ENCODE data around the gene UNC5A. TPM values are rescaled to one million over a fixed set of nuclear protein-coding genes. Genes with fewer than 3 reads are reported as not detected.

UNC5A gene
- polyA plus RNA-seq, 1 donor: 1.1 TPM

DNA sequence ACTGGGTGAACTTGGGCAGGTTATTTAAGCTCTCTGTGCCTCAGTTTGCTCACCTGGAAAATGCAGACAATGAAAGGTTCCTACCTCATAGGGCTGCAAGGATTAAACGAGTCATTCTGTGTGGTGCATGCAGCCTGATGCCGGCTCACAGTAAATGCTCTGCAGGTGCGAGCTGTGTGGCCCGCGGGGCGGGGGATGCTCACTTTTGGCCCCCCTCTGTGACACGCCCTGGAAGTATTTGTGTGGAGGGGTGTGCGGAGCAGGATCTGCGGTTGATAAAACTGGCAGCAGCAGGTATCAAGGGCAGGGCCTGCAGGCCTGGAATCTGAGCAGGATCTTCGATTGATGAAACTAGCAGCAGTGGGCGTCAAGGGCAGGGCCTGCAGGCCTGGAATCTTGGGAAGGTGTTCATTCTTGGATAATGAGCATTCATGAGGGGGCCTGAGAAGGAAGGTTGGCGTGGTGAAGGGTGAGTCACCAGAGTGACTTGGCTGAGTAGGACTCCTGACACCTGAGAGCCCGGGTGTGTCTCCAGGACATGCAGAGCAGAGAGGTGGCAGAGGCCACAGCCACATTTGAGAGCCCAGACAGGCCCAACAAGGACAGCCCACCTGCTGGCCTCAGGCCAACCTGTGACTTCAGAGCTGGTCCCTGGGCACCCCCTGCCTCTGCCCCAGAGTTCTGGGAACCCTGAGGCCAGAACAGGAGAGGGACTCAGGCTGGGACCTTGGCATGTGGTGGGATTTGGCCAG lies 11.9 kb downstream of the UNC5A start:
- no peak for DNase-seq

DNA sequence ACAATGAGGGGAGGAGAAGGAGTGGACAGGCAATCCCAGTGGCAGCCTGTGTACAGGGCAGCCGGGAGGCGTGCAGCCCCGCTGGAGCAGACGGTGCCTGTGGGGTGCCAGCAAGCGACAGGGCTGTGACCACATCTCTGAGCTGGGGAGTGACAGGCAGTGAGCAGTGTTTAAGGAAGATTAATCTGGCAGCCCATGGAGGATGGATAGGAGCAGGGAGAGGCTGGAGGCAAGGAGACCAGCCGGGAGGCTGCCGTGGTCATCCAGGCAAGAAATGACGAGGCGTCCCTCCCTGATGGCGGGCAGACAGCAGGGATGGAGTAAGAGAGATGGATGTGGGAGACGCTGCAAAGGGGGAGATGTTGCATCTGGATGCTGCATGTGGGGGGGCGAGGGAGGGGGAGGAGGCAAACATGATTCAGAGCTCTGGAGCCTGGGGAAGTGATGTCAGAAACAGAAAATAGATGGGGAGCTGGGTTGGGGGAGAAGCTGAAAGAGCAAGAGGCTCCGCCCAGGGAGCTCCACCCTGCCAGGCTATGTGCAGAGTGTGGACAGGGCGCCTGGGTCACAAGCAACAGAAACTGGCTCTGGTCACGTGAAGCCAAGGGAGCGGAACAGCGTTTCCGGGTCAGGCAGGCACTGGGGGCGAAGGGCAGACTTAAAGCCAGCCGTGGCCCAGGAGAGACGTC lies 12.6 kb downstream of the UNC5A start:
- DNase-seq: no peak

DNA sequence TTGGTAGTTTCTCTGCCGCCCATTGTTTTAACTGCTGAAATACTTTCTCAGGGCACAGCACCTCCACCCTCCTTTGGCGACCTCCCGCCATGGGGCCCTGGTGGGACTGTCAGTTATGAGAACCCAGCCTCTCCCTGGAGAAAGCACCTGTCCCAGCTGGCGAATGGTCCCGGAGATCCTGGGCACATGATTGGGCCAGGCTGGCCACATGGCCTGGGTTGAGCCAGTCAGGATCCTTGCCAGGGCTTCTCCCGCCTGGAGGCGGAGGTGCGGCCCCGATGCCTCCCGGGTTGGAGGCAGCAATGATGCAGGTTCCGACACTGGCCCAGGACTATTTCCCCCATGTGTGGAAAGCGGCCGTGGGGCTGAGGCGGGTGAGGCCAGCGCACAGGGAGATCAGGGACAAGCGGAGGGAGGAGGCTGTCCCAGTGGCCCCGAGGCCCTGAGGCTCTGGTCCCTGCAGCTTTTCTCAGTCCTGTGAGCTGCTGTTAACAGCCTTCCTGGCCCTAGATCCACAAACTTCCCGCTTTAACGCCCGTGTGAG lies 13.6 kb downstream of the UNC5A start:
- no peak for DNase-seq

DNA sequence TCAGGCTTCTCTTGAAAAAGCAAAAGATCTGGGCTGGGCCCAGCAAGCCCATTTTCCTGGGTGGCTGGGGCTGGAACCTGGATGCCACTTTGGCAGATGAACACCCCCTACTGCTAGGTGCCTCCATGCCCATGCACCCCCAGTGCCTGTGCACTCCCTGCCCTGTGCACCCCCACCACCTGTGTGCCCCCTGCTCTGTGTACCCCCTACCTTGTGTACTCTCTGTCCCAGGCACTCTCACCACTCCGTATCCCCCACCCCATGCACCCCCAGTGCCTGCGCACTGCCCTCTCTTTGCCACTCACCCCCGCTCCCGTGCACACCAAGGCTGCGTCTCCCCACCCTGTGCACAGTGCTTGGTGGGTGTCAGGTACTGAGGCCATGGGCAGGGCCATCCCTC lies 14.2 kb downstream of the UNC5A start:
- no peak for DNase-seq

DNA sequence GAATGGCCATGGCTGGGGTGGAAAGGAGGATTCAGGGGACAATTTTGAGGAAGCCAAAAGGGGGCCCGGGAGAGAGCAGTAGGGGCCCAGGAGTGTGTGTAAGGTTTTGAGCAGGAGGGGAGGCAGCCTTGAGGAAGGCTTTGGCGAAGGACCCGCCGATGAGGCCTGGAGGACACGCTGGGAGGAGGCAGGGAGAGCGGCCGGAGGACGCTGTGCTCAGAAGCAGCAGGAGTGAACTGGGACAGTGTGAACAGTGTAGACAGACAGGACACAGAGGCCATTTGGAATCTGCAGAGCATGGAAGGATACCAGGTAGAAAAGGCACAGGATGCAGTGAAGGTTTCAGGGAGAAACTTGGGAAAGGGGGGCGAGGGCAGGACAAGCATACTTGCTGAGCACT lies 14.9 kb downstream of the UNC5A start:
- no peak for DNase-seq

DNA sequence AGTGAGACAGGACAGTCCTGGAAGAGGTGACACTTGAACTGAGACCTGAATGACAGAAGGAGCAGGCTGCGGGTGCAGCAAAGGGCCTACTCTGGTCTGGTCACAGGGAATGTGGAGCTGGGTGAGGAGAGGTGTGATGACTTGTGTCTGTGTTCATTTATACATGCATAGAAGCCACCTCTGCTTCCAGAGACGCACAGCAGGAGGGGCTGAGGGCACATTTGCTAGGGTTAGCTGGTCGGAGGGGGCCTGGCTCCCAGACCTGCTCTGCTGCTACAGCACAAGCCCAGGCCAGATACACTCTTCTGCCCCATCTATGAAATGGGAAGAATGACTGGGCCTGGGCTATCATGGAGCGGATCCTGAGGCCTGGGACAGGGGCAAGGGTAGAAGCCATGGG lies 15.6 kb downstream of the UNC5A start:
- DNase-seq: no peak

DNA sequence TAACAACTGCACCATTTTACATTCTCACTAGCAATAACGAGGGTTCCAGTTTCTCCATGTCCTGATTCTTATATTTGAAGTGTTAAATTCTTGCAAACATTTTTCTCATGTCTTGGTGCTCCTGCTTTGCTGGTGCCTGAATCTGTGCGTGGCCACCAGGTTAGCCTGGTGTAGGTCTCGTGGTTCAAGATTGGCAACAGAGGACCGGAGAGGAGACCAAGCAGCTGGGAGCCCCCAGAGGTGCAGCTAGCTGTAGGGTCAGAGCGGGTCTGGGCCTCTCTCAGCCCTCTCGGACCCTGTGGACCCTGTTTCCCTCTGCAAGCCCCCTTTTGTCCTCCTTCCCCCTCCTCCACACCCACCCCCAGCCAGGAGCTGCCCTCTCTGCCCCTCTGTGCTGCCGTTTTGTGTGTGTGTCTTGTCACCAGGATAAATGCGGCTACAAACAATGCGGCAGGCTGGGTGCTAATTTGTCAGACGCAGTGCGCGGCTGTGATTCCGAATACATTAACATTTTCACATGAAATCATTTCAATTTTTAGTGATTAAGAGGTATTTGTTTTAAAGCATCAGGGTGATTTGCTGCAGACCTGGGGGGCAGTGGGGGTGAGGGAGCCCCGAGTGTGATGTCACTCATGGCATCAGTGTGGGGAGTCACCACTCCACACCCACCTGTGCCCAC lies 17.5 kb downstream of the UNC5A start:
- DNase-seq: no peak

DNA sequence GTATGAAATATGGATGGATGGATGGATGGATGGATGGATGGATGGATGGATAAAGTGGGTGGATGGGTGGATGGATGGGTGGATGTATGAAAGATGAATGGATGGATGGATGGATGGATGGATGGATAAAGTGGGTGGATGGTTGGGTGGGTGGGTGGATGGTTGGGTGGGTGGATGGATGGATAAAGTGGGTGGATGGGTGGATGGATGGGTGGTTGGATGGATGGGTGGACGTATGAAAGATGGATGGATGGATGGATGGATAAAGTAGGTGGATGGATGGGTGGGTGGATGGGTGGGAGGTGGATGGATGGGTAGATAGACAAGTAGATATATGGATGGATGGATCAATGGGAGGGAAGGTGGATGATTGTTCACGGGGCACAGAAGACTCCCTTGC lies 19.0 kb downstream of the UNC5A start:
- no peak for DNase-seq

DNA sequence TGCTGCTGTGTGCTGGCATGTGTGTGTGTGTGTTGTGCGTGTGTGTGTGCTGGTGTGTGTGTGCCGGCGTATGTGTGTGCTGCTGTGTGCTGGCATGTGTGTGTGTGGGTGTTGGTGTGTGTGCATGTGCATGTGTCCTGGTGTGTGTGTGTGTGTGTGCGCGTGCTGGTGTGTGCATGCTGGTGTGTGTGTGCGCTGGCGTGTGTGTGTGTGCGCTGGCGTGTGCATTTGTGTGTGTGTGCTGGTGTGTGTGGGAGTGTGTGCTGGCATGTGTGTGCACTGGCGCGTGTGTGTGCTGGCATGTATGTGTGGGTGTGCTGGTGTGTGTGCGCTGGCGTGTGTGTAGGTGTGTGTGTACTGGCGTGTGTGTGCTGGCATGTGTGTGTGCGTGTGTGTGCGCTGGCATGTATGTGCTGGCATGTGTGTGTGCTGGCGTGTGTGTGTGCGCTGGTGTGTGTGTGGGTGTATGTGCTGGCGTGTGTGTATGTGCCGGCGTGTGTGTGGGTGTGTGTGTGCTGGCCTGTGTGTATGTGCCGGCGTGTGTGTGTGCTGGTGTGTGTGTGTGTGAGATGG lies 20.1 kb downstream of the UNC5A start:
- no peak for DNase-seq

DNA sequence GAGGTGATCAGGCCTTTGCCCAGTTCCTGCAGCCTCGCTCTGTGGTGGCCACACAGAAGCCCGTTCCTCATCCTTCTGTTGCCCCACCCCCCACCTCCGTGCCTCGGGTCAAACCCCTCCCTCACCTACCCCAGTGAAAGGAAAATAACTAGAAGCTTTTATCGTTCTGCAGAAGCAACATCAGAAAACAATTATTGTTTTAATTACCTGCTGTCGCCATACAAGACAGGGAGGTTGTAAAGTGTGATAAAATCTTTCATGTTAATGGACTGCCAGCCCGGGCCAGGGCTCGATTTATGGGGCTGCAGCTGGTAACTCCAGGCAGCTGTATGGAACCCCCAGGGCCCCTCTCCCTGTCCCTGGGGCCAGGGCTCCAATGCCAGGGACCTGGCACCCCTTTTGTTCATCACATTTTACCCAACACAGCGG lies 20.6 kb downstream of the UNC5A start:
- no peak for DNase-seq

DNA sequence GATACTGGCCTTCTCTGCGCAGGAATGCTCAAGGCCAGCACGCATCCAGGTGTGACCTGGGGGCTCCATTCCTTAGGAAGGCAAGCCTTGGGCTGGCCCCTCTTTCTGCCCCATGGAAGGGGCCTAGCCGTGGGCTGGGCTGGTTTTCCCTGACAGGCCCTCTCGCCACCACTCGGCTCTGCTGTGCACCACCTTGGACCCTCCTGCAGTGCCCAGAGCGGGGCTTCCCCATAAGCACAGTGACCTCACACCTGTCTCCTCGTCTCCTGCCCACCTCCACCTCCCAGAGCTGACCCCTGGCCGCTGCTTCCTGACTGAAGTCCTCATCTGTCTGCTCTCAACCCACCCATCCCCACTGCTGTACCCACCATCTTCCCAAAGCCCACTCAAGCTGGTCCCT lies 21.1 kb downstream of the UNC5A start:
- DNase-seq: no peak

DNA sequence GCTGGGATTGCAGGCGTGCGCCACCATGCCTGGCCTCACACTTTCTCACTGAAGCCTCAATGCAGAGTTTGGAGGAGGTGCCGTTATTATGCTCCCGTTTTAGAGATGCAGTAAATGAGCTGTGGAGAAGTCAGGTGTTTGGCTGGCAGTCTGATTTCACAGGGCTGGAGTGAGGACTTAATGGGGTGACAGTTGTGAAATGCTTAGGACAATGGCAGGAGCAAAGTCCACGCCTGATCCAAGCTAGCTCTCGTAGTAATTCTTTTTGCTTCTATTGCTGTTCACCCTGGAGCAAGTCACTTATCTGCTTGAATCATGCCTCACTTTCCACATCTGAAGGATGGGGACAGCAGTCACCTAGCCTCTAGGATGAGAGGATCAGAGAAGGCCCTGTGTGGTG lies 21.8 kb downstream of the UNC5A start:
- DNase-seq: no peak

DNA sequence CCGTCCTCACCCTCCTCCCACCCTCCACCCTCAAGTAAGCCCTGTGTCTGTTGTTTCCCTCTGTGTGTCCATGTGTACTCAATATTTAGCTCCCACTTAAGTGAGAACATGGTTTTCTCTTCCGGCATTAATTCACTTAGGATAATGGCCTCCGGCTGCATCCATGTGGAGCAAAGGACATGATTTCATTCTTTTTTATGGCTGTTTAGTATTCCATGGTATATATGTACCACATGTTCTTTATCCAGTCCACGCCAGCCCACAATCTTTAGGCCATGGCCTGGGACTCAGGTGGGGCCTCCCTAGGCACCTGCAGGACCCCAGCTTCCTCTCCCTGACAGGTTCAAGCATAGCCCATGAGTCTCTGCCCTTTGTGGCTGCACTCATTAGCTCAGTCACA lies 22.9 kb downstream of the UNC5A start:
- no peak for DNase-seq

DNA sequence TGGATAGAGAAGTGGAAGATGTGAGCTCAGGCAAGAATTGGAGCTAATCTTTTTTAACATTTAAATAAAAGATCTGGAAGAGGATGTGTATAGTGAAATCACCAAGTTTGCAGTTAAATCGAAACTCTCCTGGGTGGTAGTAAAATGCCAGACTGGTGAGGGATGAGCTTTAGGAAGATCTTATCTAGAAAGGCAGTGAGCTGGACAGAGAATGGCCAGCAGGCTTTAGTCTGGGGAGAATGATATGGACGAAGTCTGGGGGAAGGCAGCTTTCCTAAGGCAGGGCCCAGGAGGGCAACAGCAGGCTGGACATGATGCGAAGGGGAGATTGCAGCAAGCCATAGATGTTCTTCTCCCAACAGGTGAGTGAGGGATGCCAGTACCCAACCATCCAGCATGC lies 25.6 kb downstream of the UNC5A start:
- DNase-seq: no peak

DNA sequence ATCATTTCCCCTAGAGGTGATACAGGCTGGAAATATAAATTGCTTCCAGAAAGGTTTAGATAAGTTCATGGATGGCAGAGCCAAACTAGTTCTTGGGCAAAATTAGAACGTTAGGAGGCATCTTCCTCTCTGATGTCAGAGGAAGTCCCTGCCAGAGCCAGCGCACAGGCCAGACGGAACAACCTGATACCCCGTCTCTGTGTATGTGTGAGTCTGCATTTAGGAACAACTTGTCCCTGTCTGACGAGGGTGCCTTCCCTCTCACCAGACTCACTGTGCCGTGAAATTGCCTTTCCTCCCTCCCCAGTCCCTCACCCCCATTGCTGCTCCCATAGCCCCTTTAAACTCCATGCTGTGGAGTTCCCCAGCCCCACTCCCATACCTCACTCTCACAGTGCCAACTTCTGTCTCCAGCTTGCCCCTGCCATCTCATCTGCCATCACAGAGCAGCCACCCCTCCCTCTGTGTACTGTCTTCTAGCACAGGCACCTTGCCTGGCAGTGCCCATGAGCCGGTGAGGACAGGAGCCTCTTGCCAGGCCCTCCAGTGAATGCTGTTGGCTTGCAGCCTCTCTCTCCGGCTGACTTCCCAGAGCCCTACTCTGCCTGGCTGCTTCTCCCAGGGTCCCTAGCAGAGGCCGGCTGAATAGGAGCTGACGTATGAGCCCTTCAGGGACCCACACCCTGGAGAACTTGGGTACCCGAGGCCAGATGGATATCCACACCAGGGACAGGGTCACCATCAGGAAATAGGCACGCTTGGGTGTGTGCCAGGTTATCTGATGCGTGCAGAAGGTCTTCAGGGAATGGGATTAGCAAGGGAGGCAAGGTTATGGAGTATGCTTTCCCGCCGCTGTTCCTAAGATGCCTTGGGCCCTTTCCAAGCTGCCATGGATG lies 26.7 kb downstream of the UNC5A start:
- no peak for DNase-seq

DNA sequence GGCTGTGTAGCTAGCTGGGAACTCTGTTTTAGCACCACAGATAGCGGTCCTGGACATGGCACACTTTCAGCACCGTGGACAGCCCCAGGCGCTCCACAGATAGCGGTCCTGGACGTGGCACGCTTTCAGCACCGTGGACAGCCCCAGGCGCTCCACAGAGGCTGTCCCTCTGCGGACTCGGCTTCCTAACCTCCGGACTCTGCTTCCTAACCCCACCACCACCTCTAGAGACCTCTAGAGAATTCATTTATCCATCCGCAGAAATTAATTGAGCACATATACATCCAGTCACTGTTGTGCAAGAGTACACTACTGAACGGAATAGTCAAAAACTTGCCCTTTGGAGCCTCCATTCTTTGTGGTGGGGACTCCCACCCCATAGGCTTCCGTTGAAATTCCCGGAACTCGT lies 27.4 kb downstream of the UNC5A start:
- peak; percentile 91 for DNase-seq

DNA sequence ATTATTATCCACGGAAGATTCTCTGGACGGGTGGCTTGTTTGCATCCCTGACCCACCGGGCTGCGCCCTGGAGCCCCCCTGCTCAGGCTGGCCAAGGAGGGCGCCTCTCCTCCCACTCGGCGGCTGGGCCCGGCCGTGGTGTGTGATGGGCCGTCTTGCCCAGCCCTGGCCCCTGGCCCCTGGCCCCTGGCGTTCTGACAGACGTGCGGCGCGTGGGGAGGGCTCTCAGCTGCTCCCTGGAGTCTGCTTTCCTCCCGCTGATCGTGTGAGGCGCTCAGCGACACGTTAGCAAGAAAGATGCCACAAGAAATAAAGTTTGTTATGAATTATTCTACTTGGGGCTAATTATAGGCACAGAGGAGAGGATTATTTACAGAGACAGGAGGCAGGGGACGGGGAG lies 33.3 kb downstream of the UNC5A start:
- DNase-seq: no peak

DNA sequence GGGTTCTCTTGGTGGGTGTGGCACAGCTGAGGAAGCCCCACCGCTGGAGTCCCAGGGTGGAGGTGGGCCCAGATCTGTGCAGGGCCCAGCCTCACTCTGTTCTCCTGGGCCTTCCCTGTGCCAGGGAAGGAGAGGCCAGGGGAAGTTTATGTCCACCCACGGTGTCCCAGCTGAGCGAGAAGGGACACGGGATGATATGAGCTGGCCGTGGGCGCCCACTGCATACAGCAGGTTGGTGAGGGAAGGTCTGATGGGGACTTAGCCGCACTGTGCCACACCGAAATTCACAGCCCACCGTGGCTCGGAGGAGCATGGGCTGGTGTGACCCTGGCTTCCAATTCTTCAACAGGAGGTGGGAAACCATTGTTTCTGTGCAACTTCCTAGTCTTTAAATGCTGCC lies 33.9 kb downstream of the UNC5A start:
- DNase-seq: no peak

DNA sequence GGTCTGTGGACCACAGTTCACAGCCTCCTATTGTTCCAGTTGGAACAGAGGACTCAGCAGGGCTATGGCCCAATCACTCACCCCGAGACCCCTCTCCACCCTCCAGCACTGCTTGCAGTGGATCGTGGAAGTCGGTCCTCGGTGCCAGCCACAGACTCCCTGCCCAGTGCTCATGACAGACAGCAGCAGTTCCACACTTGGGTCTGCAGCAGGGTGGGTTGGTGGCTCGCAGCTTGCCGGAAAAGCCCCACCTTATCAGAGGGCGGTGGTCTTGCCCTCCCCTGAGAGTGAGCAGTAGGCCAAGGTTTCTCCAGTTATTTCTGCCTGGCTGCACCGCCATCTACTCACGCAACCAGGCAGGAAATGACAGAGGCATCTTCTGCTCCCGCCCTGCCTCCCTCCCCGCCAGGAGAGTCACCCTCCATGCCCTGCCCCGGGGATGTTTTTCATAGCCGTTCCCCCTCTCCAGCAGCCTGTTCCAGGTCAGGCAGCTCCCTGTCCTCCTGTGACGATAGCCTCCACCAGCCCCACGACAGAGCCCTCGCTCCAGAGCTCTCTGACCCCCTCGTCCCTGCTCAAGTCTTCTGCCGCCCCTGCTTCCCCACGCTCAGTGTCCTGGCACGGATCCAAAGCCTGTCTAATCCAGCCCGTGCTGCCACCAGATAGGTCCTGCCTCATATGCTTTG lies 34.5 kb downstream of the UNC5A start:
- DNase-seq: no peak

DNA sequence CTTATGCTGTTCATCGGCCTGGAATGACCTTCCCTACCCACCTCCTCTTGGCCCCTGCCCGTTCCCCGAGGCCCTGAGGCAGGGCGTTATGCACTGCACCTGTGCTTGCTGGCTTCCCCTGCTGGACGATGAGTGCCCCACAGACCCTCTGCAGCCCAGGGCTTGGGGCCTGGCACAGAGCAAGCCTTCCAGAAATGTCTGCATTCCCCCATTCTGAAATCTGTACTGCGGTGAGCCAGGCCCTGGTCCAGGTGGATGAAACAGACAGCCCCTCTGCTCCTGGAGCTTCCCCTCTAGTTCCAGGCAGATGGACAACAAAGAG lies 35.0 kb downstream of the UNC5A start:
- DNase-seq: no peak

DNA sequence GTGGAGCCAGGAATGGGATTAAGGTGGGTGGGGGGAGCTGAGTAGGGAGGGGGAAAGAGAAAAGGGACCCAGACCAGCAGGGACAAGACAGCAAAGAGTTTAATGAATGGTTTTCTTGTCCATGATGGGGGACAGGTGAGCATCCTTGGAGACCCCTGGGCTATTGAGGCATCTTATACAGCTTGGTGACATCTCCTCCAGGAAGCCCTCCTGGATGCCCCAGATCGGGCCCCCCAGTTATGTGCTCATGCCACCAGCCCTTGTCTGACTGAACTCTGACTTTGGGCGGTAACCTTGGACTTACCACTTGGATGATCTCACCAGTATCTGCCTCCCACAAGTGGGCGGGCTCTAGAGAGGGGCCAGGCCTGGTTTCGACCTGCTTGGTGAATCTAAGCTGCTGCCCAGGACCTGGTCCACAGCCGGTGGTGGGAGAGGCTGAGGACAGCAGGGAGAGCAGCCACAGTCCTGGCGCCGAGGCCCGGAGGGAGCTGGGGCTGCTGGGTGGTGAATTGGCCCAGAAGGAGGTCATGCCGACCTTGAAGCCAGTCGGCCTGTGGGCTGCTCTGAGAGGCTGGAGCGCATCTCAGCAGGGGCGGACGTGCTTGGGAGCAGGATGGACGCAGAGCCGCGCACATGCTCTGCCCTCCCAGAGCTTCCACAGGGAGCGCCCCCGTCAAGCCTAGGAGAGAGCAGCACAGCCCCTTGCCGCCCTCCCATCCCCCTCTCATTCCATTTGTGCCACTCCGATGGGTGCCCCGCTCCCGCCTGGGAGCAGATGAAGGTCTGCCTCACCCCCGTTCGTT lies 36.2 kb downstream of the UNC5A start:
- no peak for DNase-seq

Data from hindlimb muscle (tissue), 1 donor.